A204.1 (cell line): Measurements from ENCODE around the gene HK2.
"Not testable (repeated sequence)": the region's sequence is repeated elsewhere in the genome, so short reads cannot be mapped to it uniquely, and the experiment has no call there.

ENCODE experiments used
- FAIRE-seq: peaks from 2 replicates; lab custom pipeline; 2012; peaks lifted over from hg19 to GRCh38; lab: Jason Lieb, UNC

Gene HK2

DNA sequence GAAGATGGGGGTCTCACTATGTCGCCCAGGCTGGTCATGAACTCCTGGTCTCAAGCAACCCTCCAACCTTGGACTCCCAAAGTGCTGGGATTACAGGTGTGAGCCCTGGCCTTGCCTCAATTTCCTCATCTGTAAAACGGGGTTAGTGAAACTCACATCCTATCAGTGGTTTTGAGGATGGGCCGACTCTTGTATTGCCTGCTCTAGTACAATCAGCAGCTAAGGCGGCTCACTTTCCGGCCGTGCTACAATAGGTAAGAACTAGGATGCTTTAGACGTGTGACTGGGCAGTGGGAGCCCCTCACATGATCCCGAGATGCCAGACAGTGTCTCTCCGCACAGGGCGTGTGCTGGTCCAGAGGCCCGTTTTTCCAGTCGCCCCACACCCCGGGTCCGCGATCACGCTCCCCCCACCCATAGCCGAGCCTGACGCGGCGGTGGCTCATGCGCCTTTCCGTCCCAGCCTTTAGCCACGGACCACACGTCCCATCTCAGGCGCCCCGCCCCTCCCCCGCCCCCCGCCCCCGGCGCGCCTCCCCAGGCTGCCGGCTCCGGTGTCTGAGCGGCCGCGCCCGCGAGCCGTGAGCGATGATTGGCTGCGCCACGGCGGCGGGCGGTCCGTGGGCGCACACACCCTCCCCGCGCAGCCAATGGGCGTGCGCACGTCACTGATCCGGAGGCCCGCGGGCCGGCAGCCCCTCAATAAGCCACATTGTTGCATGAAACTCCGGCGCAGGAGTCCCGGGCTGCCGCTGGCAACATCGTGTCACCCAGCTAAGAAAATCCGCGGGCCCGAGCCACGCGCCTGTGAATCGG lies at the start of gene HK2:
HK2 (plus strand) TSS at position 710 of the 816 bp plus-strand sequence. CDS start 454 bp downstream, outside the sequence.
- FAIRE-seq, result no peak

- FAIRE-seq, result no peak
Measured at GRCh38 chr2:74789271-74789670, 44.7 kb upstream of the HK2 start.

DNA sequence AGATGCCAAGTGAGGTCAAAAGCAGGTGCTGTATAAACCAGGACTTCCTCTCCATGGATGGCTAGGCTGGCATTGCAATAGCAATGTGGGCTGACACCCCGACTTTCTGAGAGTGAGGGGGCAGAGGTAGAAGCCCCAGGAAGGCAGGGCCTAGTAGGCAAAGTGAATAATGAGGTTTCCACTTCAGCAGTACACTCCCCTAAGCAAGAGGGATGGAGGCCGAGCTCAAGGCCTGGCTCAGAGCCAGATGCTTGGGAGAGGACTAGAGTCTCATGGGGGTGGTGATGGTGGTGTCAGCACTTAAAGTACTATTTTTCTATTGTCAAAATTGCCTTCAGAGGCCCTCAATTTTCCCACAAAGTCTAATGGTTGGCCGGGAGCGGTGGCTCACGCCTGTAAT lies 41.6 kb upstream of the HK2 start:
- FAIRE-seq, result no peak

- peak; percentile 72 for FAIRE-seq
Measured at GRCh38 chr2:74794878-74795277, 39.0 kb upstream of the HK2 start.

GRCh38 chr2:74806355-74806839 lies 27.5 kb upstream of the HK2 start:
- no peak for FAIRE-seq

GRCh38 chr2:74806920-74807319 lies 27.0 kb upstream of the HK2 start:
- no peak for FAIRE-seq

DNA sequence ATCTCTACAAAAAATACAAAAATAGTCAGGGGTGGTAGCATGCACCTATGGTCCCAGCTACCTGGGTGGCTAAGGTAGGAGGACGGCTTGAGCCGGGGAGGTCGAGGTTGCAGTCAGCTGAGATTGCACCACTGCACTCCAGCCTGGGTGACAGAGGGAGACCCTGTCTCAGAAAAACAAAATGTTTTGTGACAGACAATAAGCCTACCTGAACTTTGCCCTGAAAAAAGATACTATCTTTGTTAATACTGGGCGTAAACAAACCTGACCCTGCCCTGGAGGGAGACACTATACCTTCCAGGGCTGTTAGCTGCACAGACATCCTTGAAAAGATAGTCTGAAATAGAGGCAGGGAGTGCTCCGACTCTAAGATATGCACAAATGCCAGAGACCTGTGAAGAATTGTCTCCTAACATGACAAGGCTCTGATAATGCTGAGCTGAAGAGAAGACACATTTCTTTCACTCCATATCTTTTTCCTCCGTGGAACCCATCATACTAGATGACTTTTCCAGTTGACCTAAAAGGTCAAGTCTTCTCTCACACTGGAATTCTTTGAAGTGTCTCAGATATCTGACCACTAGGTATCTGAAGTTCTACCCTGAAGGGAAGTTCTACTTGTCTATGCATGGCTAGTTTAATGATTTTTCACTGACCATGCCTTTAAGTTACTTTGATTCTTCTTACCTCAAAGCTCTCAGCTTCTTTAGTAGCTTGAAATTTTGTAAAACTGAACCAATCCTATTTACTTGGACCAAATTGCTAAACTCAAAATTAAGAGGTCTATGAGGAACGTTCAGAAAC lies 20.9 kb upstream of the HK2 start:
- no peak for FAIRE-seq

GRCh38 chr2:74814102-74814501 lies 19.8 kb upstream of the HK2 start:
- FAIRE-seq, result no peak

DNA sequence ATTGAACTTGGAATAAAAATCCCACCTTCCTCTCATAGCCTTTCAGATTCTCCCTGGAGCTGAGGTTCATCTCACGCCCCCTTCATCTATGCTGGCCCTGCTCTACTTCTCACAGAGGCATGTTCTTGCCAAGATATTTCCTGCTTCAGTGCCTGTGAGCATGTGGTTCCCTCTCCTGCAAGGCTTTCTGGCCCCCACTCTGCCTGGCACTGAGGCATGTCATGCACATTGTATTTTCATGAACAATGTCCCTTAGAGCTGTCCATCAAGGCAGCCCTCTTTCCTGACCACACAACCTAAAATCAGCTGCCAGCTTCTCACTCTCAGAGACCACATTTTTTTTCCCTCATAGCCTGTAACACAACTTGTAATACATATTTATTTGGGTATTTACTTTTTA lies 18.0 kb upstream of the HK2 start:
- no peak for FAIRE-seq

DNA sequence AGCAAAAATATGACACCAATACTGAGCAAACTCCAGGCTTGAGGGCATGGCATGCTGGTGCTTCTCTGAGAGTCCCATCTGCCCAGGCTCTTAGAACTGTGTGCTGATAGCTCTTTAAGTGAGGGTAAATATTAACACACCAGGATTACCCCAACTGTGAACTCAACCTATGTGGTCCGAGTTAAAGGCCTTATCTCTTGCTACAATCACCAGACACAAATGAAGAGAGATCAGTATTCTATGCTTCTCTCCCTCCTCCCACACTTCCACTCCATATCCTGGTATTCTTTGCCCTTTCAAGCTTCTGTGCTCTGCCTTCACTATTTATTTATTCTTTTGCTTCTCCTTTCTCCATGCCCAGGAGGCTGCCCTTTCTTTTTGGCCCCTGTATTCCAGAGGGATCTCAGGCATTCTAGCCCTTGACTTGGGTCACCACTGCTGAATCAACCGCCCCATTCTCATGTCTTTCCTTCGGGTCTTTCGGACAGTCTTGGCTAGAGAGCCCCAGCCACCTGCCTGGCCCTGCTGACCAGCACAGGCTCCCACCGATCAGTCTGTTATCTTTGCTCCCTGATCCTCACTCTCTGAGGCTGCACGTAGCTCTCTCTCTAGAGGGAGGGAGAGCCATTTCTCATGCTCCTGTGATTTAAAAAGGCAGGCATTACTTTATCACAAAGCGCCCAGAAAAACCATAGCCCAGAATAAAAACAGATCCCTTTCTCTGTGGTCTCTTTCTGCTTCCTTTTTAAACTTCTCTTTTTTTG lies 17.2 kb upstream of the HK2 start:
- no peak for FAIRE-seq

DNA sequence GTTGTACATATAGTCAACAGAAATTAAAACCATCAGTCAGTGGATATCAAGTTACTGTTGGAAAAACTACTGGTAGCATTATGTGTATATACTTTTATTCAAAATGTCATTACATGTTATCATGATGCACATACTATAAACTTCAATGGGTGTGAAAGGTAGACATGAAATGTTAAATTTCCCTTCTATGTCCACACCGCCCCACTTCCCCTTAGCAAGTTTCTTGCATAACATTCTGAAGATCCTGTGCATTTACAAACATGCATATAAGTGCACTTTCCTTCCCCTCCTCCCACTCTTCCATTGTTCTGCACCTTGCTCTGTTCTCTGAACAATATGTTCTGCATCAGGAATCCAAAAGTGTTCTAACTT lies 16.6 kb upstream of the HK2 start:
- FAIRE-seq, result no peak

DNA sequence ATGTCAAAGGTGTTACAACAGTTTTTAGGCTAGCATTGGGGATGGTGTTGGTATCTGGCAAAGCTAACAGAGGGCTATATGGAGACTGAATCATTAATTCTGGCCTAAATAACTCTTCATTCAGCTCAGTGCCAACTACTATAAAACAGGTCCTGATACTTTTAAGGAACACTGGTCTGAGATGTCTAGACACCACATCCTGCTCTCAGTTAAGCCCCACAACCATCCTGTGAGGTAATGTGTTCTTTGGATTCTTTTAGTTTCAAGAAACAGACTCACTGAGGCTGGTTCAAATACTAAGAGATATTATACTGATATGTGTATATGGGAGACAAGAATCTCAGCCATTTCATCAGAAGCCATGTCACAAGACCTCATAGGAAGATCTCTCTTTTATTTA lies 14.2 kb upstream of the HK2 start:
- no peak for FAIRE-seq

GRCh38 chr2:74821177-74822126 lies 12.5 kb upstream of the HK2 start:
- no peak for FAIRE-seq

DNA sequence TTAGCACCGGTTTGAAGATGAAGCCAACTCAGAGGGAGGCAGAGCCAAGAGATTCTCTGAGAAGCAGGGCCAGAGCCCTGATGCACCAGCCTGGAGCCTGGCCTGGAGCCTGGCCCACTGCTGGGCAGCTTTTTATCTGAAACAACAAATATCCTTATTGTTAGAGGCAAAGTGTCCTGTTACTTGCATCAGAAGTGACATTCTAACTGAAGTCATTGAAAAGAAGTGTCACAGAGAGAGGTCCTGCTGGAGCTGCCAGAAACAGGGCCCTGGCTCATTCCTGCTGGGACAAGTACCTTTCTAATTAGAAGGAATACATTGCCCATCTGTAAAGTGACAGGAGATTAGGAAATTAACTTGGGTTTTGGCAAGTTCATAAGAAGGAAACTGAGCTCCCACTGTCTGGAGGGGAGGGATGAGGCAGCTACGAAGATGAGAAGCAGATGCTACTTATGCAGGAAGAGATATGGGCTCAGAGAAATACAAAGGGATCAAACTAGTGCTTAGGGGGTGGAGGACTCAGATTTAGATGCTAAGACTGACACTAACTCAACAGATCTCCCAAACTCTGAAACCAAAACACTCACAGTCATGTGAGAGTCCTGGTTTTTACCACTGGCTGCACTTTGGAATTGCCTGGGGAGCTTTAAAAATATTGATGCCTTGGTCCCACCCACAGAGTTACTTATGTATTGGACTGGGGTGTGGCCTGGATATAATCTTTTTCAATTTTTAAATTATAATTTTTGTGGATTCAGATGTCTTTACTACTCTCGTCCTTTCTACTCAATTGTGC lies 11.0 kb upstream of the HK2 start:
- no peak for FAIRE-seq

- FAIRE-seq, result no peak
Measured at GRCh38 chr2:74824679-74825078, 9.2 kb upstream of the HK2 start.

DNA sequence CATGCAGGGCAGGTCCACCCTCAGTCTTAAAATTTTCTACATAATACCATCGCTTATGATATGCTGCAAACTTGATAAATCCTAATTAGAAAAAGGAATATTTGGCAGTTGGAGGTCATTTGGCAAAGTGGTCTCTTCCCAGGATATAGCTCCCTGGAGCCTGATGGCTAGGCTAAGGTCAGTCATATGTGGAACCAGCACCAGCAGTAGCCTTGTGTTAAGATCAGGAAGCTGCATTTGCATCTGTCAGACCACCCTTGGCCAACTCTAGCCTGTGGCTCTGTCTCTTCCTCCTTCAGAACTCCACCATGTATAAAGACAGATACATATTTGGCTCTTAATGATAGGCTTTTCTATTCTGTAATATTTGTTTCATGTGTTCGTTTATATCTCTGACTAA lies 5.4 kb upstream of the HK2 start:
- no peak for FAIRE-seq

- no peak for FAIRE-seq
Measured at GRCh38 chr2:74831693-74832530, 2.0 kb upstream of the HK2 start.

- not testable (repeated sequence) for FAIRE-seq
Measured at GRCh38 chr2:74834234-74834791, 386 bp downstream of the HK2 start.
